NCI-H1092 (cell line): ENCODE data around the gene PRKCE.

Source experiments
- DNase-seq: peaks from one replicate; lab custom pipeline; 2025; lab: John Stamatoyannopoulos, UW

Gene PRKCE

DNA sequence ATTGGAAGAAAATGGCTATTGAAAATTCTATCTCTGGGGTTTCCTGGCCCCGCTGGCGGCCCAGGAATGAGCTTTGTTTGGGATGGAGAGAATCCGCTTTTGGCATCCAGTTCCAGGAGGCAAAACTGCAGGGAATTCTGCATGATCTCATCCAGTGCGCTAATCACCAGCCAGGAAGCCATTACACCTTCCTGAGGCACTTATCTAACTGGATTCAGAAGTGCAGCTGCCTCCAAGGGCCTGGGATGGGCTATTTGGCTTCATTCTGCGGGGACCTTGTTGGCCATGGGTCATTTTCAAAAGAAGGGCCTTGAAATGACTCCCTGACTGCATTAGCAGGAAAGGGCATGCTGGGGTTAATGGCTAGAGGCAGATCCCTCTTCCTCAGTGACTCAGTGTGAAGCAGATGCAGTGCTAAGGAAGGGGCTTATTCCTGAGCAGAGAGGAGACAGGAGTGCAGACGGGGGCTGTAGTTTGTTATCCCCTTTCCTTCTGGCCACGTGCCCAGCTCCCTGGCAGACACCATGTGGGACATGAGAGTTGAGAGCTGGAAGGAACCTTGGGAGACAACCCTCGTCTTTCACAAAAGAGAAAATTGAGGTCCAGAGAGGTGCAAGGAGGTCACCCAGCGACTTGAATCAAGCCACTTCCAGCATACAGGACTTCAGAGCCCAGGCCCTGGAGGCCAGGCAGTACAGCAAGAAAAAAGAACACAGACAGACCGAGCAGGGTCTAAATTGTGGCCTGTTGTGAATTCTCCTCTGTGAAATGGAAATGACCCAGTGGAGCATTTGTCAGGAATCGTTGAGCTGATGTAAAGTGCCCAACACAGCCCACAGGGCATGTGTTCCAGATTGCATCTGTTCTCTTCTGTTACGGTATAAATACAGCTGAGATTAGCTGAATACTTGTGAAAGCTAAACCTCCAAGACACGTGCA, 161.8 kb downstream of the PRKCE start:
- no peak for DNase-seq

DNA sequence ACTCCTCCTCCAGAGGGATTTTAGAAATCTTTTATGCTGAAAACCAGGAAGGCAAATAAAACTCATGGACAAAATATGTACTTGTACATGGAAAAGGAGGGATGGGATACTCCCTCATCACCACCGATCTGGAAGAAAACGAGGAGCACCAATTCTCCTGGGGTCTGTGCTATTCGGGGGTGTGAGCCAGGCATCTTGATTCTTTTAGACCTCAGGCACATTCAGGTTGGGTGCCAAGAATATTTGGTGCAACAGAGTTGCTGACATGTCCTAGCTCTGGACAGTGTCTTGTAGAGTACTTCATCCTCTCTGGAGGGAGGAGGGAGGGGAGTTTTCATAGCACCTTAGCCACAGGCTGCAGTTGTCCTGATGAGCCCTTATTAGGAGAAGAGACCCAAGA, 163.0 kb downstream of the PRKCE start:
- no peak for DNase-seq

DNA sequence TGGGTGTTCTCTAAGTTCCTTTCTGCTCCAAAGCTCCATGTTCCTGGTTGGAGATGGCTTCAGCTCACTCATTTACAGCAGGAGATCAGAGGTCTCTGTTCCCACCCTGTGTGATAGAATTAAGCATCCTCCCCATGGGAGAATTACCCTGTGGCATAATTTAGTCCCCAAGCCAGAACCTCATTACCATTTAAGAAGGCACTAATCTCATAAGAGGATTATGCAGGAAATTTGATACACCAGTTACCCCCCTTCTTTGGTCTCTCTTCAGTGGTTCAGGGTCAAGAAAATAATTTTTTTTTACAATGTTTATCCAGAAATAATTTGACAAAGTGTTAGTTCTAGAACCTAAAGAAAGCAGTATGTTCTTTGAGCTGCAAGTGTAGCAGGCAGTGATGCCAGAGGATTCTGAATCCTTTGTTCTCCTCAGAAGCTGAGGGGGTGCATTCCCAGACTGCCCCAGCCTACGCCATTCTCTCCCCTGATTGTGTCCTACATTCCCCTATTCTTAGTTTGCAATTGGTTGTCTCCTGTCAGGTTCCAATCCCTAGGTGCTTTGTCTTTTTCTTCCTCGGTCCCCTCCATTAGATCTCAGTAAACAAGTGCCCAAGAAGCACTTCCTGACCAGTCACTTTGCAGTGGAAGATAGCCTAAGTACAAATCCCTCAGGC, 163.6 kb downstream of the PRKCE start:
- no peak for DNase-seq

DNA sequence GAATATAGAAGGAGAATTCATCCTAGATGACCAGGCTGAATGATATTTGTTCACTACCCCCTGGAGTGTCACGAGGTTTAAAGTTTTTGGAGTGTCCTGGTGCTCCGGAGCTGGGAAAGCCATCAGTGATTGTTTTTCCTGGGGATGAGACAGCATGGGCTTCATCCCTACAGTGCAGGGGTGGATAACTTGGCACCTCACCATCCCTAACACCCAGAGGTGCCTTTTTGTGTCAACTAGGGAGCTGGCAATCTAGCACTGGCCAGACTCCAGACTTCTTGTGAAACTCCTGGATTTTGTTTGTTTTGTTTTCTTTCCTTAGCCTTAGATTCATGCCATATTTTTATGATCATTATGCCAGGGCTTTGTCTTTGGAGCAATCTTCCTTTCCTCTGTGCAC, 164.8 kb downstream of the PRKCE start:
- DNase-seq, result no peak

DNA sequence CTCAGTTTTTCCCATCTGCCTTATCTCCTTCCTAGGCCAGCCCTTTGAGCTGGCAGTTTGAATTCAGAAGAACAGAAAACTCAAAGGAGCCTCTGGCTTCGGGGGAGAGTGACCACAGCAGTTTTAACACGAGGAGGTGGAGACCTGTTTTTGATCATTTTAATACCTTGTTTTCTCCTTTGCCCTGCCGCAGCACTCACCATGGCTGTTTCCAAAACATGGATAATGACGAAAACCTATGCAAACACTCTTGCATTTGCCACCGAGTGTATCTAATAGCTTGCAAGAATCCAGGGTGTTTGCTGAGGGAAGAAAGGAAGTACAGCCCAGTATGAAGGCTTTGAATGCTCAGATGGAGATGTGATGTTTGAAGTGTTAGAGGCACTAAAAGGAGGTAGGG, 167.1 kb downstream of the PRKCE start:
- no peak for DNase-seq

DNA sequence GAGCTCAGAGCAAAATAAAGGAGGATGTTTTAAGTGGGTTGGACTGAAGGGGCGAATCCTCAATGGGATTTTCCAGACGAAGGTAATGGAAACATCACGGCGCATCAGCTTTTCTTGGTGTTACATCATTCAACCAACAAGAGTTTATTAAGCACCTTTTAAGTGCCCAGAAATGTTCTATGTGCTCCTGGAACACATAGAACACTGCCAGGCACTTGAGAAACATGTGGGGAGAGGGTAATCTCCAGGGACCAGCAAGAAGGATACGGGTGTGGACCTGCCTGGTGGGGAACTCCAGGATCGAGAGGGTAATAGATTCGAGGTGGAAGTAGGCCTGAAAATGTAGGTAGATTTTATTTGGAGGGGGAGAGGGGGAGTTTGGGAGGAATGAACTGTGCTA, 168.6 kb downstream of the PRKCE start:
- DNase-seq, result no peak

DNA sequence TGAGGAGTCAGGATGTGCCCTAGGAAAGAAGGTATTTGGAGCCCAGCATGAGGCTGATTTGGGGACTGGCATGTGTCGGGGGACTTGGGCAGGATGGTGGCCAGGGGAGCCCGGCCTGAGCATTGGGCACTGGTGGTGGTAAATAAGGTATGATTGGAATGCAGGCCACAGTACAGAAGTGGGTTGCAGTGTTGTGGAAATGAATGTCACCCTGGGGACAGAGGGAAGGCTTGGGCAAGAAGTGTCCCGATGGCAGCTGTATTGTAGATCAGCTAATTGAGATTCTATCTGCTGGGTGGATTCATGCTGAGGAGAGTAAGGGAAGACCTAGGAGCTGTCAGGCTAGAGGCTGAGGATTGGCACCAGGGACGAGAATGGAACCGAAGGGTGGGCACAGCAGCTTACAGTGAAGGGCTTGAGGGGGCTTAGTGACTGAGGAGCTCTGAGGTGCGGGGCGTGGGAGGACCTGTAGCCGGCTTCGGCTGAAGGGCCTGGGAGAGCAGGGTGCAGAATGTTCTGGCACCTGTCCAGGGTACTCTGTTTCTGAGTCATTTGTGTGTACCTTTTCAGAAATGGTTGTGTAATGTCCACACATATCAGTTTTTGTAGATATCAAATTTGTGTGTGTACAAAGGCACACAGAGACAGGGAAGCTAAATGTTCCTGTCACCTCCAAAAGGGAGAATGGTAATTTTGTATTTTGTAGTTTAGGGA, 170.2 kb downstream of the PRKCE start:
- no peak for DNase-seq

DNA sequence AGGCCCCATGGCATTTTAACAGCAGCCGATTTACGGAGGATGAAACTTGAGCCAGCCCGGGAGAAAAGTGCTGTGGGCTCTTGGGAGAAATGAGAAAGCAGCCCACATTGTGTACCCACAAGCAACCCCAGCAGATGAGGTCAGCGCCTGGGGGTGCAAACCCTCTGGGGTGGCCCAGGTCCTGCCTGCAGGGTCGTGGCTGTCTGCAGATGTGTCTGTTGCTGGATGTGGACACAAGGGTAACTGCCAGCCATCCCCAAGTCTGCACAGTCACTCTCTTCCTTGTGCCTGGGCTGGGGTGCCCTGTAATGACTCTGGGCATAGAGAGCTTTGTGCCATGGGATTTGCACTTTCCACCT, 170.8 kb downstream of the PRKCE start:
- DNase-seq, result no peak

DNA sequence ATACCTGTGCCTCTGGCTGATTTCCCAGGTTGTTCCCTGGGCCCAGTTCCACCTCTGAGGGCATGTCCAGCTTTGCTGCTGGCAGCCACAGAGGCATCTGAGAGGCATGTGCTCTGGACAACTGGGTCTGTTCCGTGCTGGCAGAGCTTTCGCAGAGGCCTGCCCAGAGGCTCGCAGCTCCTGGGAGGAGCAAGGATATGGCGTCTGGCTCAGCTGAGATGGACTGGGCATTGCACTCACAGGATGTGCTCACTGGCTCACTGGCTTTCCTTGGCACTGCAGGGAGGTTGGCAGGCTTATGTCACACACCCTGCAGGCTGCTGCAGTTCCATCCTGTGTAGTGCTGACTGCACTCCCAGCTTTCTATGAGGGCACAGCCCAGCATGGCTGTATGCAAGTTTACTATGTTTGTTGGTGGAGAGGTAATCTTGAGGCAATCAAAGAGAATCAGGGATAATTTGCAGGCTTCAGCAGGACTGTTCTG, 172.3 kb downstream of the PRKCE start:
- no peak for DNase-seq

DNA sequence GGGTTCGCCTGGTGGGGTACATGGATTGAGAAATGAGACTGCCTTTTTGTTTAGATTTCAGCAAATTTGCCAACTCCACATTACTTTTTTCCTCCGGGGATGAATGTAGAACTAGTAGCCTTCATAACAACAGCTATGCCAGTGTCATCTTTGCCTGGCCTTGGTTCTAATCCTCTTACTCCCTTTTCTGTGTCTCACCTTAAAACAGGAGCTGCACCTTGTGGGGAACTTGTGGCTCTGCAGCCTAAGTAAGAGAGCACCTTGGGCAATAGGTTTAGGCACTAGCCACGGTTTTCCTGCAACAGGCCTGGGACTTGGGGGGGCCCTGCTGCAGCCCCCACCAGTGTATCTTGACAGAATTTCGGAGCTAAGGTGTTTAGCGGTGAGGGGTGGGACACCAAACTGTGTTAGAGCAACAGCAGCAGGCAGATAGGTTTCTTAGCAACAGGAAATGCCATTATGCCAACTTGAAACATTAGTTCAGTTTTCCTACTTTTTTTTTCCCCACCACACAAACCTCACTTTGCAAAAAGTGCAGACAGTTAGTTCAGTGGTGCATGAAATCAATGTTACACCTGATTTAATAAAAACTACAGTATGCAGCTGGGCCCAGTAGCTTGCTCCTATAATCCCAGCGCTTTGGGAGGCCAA, 173.7 kb downstream of the PRKCE start:
- DNase-seq, result no peak

DNA sequence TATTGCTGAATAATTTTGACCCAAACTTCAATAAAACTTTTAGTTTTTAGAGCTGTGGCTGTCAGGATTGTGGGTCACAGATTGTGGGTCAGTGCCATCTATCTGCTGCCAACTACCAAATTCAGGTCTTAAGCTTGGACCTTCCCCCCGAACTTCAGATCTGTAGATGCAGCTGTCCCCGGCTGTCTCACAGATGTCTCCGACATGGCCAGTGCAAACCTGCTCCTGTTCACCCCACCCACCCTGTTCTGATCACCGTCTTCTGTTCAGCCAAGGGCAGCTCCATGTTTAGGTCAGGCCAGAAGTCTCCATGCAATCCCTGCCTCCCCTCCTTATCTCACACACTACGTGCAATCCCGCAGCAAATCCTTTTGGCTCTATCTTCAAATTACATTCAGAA, 175.0 kb downstream of the PRKCE start:
- no peak for DNase-seq

DNA sequence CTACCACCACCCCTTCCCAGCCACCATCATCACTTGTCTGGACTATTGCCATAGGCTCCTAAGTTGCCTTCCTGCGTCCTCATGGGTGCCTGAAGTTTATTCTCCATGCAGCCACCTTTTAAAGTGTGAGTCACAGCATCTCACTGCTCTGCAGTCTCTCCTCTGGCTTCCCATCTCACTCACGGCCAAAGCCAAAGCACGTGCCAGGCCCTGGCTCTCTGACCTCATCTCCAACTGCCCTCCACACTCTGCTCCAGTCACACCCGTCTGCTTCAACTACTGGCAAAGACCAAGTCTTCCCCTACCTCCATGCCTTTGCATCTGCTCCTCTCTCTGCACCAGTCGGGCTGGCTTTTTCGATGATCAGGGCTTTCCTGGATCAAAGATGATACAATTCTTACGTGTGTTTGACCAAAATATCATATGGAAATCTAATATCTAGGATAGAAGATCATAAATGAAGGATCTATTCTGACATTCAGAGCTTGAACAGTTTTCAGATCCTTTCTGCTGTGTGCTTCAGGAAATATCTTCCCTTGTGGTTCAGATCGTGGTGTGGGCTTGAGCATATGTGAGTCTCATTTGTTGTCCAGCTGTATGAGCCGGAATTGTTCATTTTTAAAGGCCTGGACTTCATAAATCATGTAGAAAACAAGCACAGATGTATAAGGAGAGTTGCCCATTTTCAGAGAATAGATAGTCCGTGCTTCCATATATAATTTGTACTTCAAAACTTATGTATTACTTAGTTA, 175.6 kb downstream of the PRKCE start:
- DNase-seq, result no peak

DNA sequence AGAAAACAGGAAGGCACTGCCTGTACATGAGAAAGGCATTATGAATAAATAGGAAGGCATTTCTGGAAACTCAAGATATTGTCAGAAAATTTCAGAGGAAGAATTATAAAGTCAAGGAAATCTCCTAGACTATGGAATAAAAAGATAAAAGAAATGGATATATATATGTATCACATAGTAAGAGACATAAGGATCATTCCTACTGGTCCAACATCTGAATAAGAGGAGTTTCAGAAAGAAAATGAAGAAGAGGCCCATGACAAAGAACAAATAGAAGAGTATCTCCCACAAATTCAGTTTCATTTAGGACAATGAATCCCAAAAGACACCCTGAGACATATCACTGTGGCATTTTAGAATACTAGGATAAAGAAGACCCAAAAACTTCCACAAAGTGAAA, 178.8 kb downstream of the PRKCE start:
- DNase-seq, result no peak

DNA sequence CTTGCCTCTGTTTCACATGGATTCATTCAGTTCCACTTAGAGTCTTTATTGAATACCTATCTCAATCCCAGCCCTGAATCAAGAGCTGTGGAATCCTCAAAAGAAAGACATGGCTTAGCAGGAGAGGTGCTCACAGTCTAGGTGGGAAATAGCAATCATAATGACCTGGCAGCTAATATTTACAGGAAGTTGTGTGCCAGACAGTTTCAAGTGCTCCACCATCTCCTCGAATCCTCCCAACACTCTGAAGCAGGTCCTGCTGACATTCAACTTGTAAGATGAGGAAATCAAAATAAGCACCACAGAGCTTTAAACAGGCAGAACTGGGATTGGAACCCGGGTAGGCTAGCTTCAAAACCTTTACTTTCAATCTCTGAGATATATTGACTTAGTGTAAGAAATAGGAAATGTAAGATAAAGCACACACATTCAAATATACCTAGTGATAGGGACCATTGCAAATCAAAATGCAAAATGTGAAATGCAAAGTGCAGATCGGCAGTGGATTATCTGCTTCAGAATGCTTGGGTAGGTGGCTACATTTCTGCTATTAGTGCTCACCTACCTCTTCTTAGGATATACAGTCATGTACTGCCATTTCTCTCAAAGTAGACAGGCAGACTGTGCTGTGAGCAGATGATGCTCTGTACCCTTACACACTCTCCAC, 182.0 kb downstream of the PRKCE start:
- no peak for DNase-seq

DNA sequence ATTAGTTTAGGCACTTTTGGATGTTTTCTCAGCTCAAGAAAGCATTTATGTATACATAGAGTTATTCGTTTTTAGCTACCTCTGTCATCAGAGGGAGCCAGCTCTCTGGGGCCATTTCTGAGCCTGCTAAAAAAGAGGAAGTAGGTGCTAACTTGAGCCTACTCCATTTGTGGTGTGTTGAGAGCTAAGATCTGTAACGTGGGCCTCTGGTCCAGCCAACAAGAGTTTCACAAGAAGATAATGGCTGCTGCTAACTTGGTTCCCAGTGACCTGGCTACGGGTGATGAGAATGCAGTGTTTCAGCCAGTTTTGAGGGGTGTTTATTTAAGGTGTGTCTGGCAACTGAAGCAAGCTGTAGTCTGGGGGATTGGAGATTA, 182.5 kb downstream of the PRKCE start:
- DNase-seq, result no peak

DNA sequence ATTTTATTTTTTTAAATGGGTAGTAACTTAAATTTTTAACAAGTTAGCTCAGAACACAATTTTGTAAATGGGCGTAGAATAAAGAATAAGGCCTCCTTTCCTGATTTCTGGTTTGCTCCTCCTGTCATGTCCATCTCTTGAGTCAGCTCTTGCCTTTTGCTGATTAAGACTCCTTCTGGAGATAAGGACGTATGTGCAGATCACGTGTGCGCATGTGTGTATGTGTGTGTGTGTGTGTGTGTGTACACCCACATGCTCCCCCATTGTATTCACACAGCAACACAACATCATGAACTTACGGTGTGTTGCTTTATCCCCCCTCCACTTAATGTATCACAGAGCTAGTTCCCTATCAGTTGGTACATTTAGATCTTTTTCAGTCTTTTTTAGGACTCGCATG, 182.9 kb downstream of the PRKCE start:
- DNase-seq, result no peak

DNA sequence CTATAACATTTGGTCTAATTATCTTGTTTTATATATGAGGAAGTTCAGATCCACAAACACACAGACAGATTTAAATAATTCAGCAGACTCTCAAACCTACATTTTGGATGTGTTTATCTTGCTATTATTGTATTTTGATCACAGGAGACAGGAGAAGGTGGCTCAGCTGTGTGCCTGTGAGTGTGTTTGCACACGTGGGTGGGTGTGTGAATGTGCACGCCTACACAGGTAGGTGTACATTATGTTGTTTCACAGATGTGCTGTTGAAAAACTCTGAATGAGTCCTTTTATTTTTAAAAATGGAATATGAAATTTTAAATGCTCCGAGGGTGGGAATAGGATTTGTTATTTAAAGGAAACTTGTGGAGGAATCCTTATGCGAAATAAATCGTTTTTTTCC, 183.4 kb downstream of the PRKCE start:
- no peak for DNase-seq

DNA sequence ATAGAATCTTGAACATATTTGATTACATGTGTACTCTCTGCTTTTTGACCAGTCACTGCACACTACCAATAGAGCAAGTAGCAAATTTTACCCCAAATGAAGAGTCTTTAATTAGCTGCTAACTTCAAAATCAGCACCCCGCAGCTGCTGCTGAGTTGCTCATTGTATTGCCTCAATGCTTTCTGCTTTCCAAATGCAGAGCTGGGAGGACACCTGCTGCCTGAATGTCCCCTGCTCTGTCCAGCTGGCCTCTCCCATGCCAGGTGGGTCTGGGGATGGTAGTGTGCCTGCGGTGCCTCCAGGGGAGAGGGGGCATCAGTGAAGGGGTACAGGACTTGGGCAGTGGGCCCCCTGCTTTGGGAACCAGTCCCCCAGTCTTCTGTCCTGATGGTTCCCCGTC, 184.8 kb downstream of the PRKCE start:
- no peak for DNase-seq

DNA sequence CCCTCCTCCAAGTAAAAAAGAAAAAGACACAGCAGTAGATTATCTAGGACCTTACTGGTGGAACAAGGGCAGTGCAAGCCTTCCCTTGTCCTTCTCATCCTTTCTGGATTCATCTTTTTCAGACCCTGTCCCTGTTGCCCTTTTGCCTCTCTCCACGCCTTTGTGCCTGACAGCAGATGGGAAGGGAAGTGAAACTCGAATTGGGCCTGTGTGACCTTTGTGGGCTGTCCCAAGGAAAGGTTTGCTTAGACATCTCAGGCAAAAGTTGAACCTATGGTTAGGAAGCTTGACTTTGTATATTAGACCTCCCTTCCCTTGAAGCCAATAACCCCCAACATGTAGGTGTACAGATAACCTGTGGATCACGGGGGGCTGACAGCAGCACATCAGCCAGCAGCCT, 185.3 kb downstream of the PRKCE start:
- no peak for DNase-seq

DNA sequence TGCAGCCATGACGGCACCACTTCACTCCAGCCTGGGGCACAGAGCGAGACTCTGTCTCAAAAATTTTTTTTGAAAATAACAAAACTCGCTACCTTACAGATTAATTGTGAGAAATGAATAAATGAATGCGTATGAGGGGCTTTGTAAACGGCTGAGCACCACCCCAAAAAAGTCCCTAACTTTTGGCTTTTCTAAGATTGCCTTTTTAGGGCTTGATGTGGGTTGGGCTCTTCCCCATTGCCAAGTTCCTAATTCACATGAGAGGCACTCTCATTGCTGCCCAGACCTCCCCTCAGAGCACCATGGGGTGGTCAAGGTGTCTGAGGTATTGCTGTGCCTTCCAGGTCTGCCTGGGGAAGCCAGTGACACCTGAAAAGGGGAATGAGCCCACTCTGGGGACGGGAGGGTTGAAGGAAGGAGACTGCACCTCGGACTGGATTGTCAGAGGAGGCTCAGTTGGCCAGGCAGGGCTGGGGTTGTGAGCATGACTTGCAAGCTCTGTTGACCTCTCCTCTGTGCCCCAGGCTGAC, 186.4 kb downstream of the PRKCE start:
- no peak for DNase-seq
